Endothelial cell of umbilical vein (primary cell): ENCODE data around the gene TNFRSF12A. TPM values are rescaled to one million over a fixed set of nuclear protein-coding genes. Genes with fewer than 3 reads are reported as not detected.

Experiments used
- BruUV-seq: library from RNA; stranded (reverse); fragments of 400-500 nt; replicated peaks from 2 replicates; lab custom pipeline; 2021; lab: Mats Ljungman, UMichigan
- CTCF ChIA-PET: fragments of 300-600, 350-600 bp; sonication (Branson Sonifier 250); formaldehyde crosslinking; loops from one replicate; lab custom pipeline; 2021; ENCODE audit warnings: antibody characterized with exemption, inconsistent platforms; lab: Charles Lee
- POLR2A ChIA-PET: fragments of 300-600, 350-600 bp; sonication (Branson Sonifier 250); formaldehyde crosslinking; loops from one replicate; lab custom pipeline; 2021; ENCODE audit warnings: antibody characterized with exemption, inconsistent platforms; lab: Charles Lee
- DNase-seq: peaks from one replicate; pipeline ENCODE4 v3.0.0-alpha.2; 2011; ENCODE audit warnings: low read depth, low spot score
- FAIRE-seq: peaks from 2 replicates; lab custom pipeline; 2011; peaks lifted over from hg19 to GRCh38; lab: Jason Lieb, UNC
- H2AFZ ChIP-seq: 2 replicates; pipeline ENCODE4 v1.6.0; 2012; ENCODE audit warnings: low read depth, low read length, control low read depth, inconsistent platforms
- H3K27ac ChIP-seq: 2 replicates; pipeline ENCODE4 v1.5.1; 2011; ENCODE audit warnings: low read depth, mild to moderate bottlenecking, control low read depth, low read length, moderate library complexity; ENCODE audit not compliant: insufficient read depth
- H3K27me3 ChIP-seq, 2 experiments: 2 replicates each; pipeline versions ENCODE4 v1.6.0 to v1.6.1; 2011; ENCODE audit warnings: low read length in 2 of 2, mixed read lengths in 1 of 2; ENCODE audit not compliant: control insufficient read depth in 2 of 2, insufficient read depth in 2 of 2
- H3K36me3 ChIP-seq, 2 experiments: 2 replicates in 1 of 2; 3 replicates in 1 of 2; pipeline ENCODE4 v1.5.1; 2011; ENCODE audit warnings: low read length in 2 of 2, mild to moderate bottlenecking in 1 of 2, moderate library complexity in 1 of 2; ENCODE audit not compliant: control insufficient read depth in 2 of 2, insufficient read depth in 2 of 2; ENCODE audit errors: extremely low read depth in 1 of 2
- H3K4me1 ChIP-seq: 3 replicates; pipeline ENCODE4 v1.5.1; 2011; ENCODE audit warnings: mild to moderate bottlenecking, low read length; ENCODE audit not compliant: control insufficient read depth, insufficient read depth; ENCODE audit errors: extremely low read depth
- H3K4me2 ChIP-seq: 2 replicates; pipeline ENCODE4 v1.6.1; 2011; ENCODE audit warnings: low read length, control low read depth, mixed read lengths; ENCODE audit not compliant: insufficient read depth
- H3K4me3 ChIP-seq, 3 experiments: fragments of 200-600 bp in 1 of 3; sonication (generic), shearing (Covaris generic) in 1 of 3; replicated peaks in 1 of 3; 2 replicates each; pipeline ENCODE4 v1.5.1; 2011 to 2016; ENCODE audit warnings: control low read depth in 3 of 3, low read length in 3 of 3, mild to moderate bottlenecking in 2 of 3, inconsistent platforms in 1 of 3, low read depth in 1 of 3, moderate library complexity in 1 of 3; ENCODE audit not compliant: insufficient read depth in 1 of 3
- H3K79me2 ChIP-seq: 2 replicates; pipeline ENCODE4 v1.6.0; 2012; ENCODE audit warnings: low read length, inconsistent platforms; ENCODE audit not compliant: control insufficient read depth, insufficient read depth
- H3K9ac ChIP-seq: replicated peaks from 2 replicates; pipeline ENCODE3; 2011; ENCODE audit warnings: low read length, control low read depth; ENCODE audit not compliant: insufficient read depth; ENCODE audit errors: extremely low read depth
- H3K9me1 ChIP-seq: replicated peaks from 3 replicates; pipeline ENCODE4 v1.6.0; 2011; ENCODE audit warnings: mild to moderate bottlenecking, low read length; ENCODE audit not compliant: control insufficient read depth, insufficient read depth; ENCODE audit errors: extremely low read depth
- H3K9me3 ChIP-seq: replicated peaks from 2 replicates; pipeline ENCODE4 v1.5.1; 2012; ENCODE audit warnings: low read length, inconsistent platforms; ENCODE audit not compliant: control insufficient read depth, insufficient read depth
- H4K20me1 ChIP-seq: replicated peaks from 2 replicates; pipeline ENCODE3; 2011; ENCODE audit warnings: mild to moderate bottlenecking, low read length; ENCODE audit not compliant: control insufficient read depth, insufficient read depth; ENCODE audit errors: extremely low read depth
- FOS ChIP-seq: IDR thresholded peaks from 2 replicates; pipeline ENCODE4 v1.6.1; 2011; ENCODE audit warnings: mild to moderate bottlenecking, low read length, moderate library complexity, borderline replicate concordance; ENCODE audit not compliant: insufficient read depth
- GATA2 ChIP-seq: IDR thresholded peaks from 2 replicates; pipeline ENCODE4 v1.7.0; 2011; ENCODE audit warnings: low read depth, mild to moderate bottlenecking, moderate library complexity, mixed read lengths, low read length; ENCODE audit not compliant: insufficient read length, insufficient read depth
- dilution Hi-C: fragments of 300-500 bp; cut with MboI; formaldehyde crosslinking; loops from one replicate; pipeline ENCODE4 v1.15.0; 2019; ENCODE audit warnings: low sequenced_read_pairs; ENCODE audit not compliant: extremely low pct_ligation_motif_present
- intact Hi-C: fragments of 100-400 bp; cut with micrococcal nuclease; formaldehyde crosslinking; loops from one replicate; pipeline ENCODE4 v1.10.0; 2022
- polyA plus RNA-seq, 4 experiments: library from polyadenylated mRNA; depleted of rRNA in 3 of 4; stranded (reverse) in 3 of 4; unstranded in 1 of 4; fragments of >200 nt; gene quantifications; 2 replicates each; pipeline versions ENCODE4 v1.2.1 to v1.2.3, GENCODE V29; 2011 to 2012; ENCODE audit warnings: missing spikeins in 1 of 4
- small RNA-seq: library from RNA; depleted of rRNA; stranded (forward); fragments of <200 nt; gene quantifications from one replicate; pipeline ENCODE3, GENCODE V24; 2012; ENCODE audit warnings: low replicate concordance, low read depth; ENCODE audit not compliant: insufficient read depth, insufficient read length
- total RNA-seq: library from RNA; stranded (reverse); gene quantifications from 2 replicates; pipeline ENCODE4 v1.2.3, GENCODE V29; 2021
- TF ChIP-seq, protein P1 (sequence below): IDR thresholded peaks from 2 replicates; pipeline ENCODE4 v1.6.1; 2011; ENCODE audit not compliant: insufficient read depth, insufficient read length
- TF ChIP-seq, protein P2 (sequence below), 2 donors: IDR thresholded peaks; 1 replicate in 1 of 2; 2 replicates in 1 of 2; pipeline ENCODE4 v1.5.1; 2011; ENCODE audit warnings: low read length in 2 of 2, mild to moderate bottlenecking in 2 of 2, moderate library complexity in 2 of 2, control low read depth in 1 of 2, inconsistent platforms in 1 of 2, low read depth in 1 of 2; ENCODE audit not compliant: insufficient read depth in 1 of 2; ENCODE audit errors: extremely low read depth in 1 of 2

TNFRSF12A gene
- total and polyA plus RNA-seq, 2 donors (not counting 3 experiments of a cell fraction or from before 2014, with no cell fraction given) = 162 to 187 TPM

- H3K4me1 ChIP-seq = no peaks in the 10 kb centered on the region
- no peaks in the 10 kb centered on the region for H3K9me1 ChIP-seq
- DNase-seq = no peak
- no peak overlapping the region for H3K27ac ChIP-seq
- no peaks in the 10 kb centered on the region for H3K79me2 ChIP-seq
- CTCF ChIA-PET = interaction anchor here (1.3 to 1.4 kb wide), 2 partner anchors 16 to 58 kb away, joined by 4 to 5 read pairs; no protein-coding TSS in a partner anchor
- POLR2A ChIA-PET = no interaction called here
- no peak overlapping the region for H3K4me3 ChIP-seq
- TF ChIP-seq, protein P1, sequence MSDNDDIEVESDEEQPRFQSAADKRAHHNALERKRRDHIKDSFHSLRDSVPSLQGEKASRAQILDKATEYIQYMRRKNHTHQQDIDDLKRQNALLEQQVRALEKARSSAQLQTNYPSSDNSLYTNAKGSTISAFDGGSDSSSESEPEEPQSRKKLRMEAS = no peak
- TF ChIP-seq GATA2 (no peak), FOS (no peak)
- TF ChIP-seq, protein P2, sequence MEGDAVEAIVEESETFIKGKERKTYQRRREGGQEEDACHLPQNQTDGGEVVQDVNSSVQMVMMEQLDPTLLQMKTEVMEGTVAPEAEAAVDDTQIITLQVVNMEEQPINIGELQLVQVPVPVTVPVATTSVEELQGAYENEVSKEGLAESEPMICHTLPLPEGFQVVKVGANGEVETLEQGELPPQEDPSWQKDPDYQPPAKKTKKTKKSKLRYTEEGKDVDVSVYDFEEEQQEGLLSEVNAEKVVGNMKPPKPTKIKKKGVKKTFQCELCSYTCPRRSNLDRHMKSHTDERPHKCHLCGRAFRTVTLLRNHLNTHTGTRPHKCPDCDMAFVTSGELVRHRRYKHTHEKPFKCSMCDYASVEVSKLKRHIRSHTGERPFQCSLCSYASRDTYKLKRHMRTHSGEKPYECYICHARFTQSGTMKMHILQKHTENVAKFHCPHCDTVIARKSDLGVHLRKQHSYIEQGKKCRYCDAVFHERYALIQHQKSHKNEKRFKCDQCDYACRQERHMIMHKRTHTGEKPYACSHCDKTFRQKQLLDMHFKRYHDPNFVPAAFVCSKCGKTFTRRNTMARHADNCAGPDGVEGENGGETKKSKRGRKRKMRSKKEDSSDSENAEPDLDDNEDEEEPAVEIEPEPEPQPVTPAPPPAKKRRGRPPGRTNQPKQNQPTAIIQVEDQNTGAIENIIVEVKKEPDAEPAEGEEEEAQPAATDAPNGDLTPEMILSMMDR (IDR thresholded peaks at IDR 0.05; ENCODE audit: extremely low read depth in 1 of 2, insufficient read depth in 1 of 2, low read depth in 1 of 2, low read length in 2 of 2) = no peak
- FAIRE-seq = no peak
- H4K20me1 ChIP-seq = no peaks in the 10 kb centered on the region
- no TSS peak for BruUV-seq
- peaks cover 0 to 2% of the 10 kb centered on the region in 2 experiments for H3K27me3 ChIP-seq
- H3K4me2 ChIP-seq = no peak overlapping the region
- no peak overlapping the region for H3K9ac ChIP-seq
- intact Hi-C loops = no loop called here
- dilution Hi-C loops = no loop called here
- H3K9me3 ChIP-seq = no peaks in the 10 kb centered on the region
- H2AFZ ChIP-seq = no peak overlapping the region
- peaks cover 0 to 9% of the 10 kb centered on the region in 2 experiments for H3K36me3 ChIP-seq
Measured at GRCh38 chr16:3071655-3072054, 51.5 kb downstream of the TNFRSF12A start.

Small RNA genes within 50 kb of the gene (small RNA-seq; reads per million reads assigned to genes)
- not detected for gene LINC00514

Other genes starting within 250 kb of the TNFRSF12A start
- gene ELOB, start 243.1 kb upstream of the TNFRSF12A start, total RNA-seq = 158 and 251 TPM in 2 replicates
- gene ELOB, start 243.1 kb upstream of the TNFRSF12A start, polyA plus RNA-seq = 848 and 1,320 TPM in 2 replicates
- gene PRSS33, start 232.8 kb upstream of the TNFRSF12A start, total RNA-seq = not detected in 2 replicates
- not detected in 2 replicates for gene PRSS33, start 232.8 kb upstream of the TNFRSF12A start, polyA plus RNA-seq
- gene PRSS41, start 221.9 kb upstream of the TNFRSF12A start, total RNA-seq = not detected in 2 replicates
- not detected in 2 replicates for gene PRSS41, start 221.9 kb upstream of the TNFRSF12A start, polyA plus RNA-seq
- not detected in 2 replicates for gene PRSS21, start 203.1 kb upstream of the TNFRSF12A start, total RNA-seq
- 0.19 and 0.28 TPM in 2 replicates for gene PRSS21, start 203.1 kb upstream of the TNFRSF12A start, polyA plus RNA-seq
- not detected in 2 replicates for gene ZG16B, start 190.1 kb upstream of the TNFRSF12A start, total RNA-seq
- 0.22 and 0.25 TPM in 2 replicates for gene ZG16B, start 190.1 kb upstream of the TNFRSF12A start, polyA plus RNA-seq
- gene PRSS22, start 162.2 kb upstream of the TNFRSF12A start, total RNA-seq = not detected in 2 replicates
- not detected in 2 replicates for gene PRSS22, start 162.2 kb upstream of the TNFRSF12A start, polyA plus RNA-seq
- gene FLYWCH2, start 137.2 kb upstream of the TNFRSF12A start, total RNA-seq = 18.3 and 24.1 TPM in 2 replicates
- gene FLYWCH2, start 137.2 kb upstream of the TNFRSF12A start, polyA plus RNA-seq = 34.6 and 45.1 TPM in 2 replicates
- gene FLYWCH1, start 108.4 kb upstream of the TNFRSF12A start, total RNA-seq = 51.2 and 51.7 TPM in 2 replicates
- 32.0 and 37.3 TPM in 2 replicates for gene FLYWCH1, start 108.4 kb upstream of the TNFRSF12A start, polyA plus RNA-seq
- not detected in 2 replicates for gene KREMEN2, start 56.1 kb upstream of the TNFRSF12A start, total RNA-seq
- gene KREMEN2, start 56.1 kb upstream of the TNFRSF12A start, polyA plus RNA-seq = not detected in 2 replicates
- 25.4 and 31.2 TPM in 2 replicates for gene PAQR4, start 51.0 kb upstream of the TNFRSF12A start, total RNA-seq
- 23.8 and 25.7 TPM in 2 replicates for gene PAQR4, start 51.0 kb upstream of the TNFRSF12A start, polyA plus RNA-seq
- 36.1 and 48.5 TPM in 2 replicates for gene PKMYT1, start 39.9 kb upstream of the TNFRSF12A start, total RNA-seq
- gene PKMYT1, start 39.9 kb upstream of the TNFRSF12A start, polyA plus RNA-seq = 26.1 and 46.1 TPM in 2 replicates
- not detected in 2 replicates for gene CLDN9, start 7.4 kb upstream of the TNFRSF12A start, total RNA-seq
- gene CLDN9, start 7.4 kb upstream of the TNFRSF12A start, polyA plus RNA-seq = 0.06 TPM in 1 of 2 replicates, not detected in the other
- gene CLDN6, start 2.2 kb upstream of the TNFRSF12A start, total RNA-seq = not detected in 2 replicates
- gene CLDN6, start 2.2 kb upstream of the TNFRSF12A start, polyA plus RNA-seq = 0.28 and 0.80 TPM in 2 replicates
- gene HCFC1R1, start 3.6 kb downstream of the TNFRSF12A start, total RNA-seq = 25.8 and 28.7 TPM in 2 replicates
- gene HCFC1R1, start 3.6 kb downstream of the TNFRSF12A start, polyA plus RNA-seq = 49.3 and 64.5 TPM in 2 replicates
- gene THOC6, start 3.7 kb downstream of the TNFRSF12A start, total RNA-seq = 23.9 and 24.1 TPM in 2 replicates
- 36.9 and 39.3 TPM in 2 replicates for gene THOC6, start 3.7 kb downstream of the TNFRSF12A start, polyA plus RNA-seq
- not detected in 2 replicates for gene BICDL2, start 16.6 kb downstream of the TNFRSF12A start, total RNA-seq
- gene BICDL2, start 16.6 kb downstream of the TNFRSF12A start, polyA plus RNA-seq = not detected in 2 replicates
- 0.21 and 0.35 TPM in 2 replicates for gene MMP25, start 26.2 kb downstream of the TNFRSF12A start, total RNA-seq
- 0.08 and 0.13 TPM in 2 replicates for gene MMP25, start 26.2 kb downstream of the TNFRSF12A start, polyA plus RNA-seq
- gene IL32, start 45.3 kb downstream of the TNFRSF12A start, total RNA-seq = 55.7 and 127 TPM in 2 replicates
- gene IL32, start 45.3 kb downstream of the TNFRSF12A start, polyA plus RNA-seq = 336 and 493 TPM in 2 replicates
- not detected in 2 replicates for gene ZSCAN10, start 78.9 kb downstream of the TNFRSF12A start, total RNA-seq
- 0.08 TPM in 1 of 2 replicates, not detected in the other for gene ZSCAN10, start 78.9 kb downstream of the TNFRSF12A start, polyA plus RNA-seq
- 15.5 and 18.5 TPM in 2 replicates for gene ZNF205, start 92.2 kb downstream of the TNFRSF12A start, total RNA-seq
- gene ZNF205, start 92.2 kb downstream of the TNFRSF12A start, polyA plus RNA-seq = 19.0 and 30.1 TPM in 2 replicates
- 8.0 and 9.8 TPM in 2 replicates for gene ZNF213, start 114.7 kb downstream of the TNFRSF12A start, total RNA-seq
- gene ZNF213, start 114.7 kb downstream of the TNFRSF12A start, polyA plus RNA-seq = 1.8 and 2.0 TPM in 2 replicates
- gene OR1F1, start 167.8 kb downstream of the TNFRSF12A start, total RNA-seq = not detected in 2 replicates
- gene OR1F1, start 167.8 kb downstream of the TNFRSF12A start, polyA plus RNA-seq = 0.17 and 0.25 TPM in 2 replicates
- gene ZNF200, start 214.8 kb downstream of the TNFRSF12A start, total RNA-seq = 9.1 and 10.0 TPM in 2 replicates
- gene ZNF200, start 214.8 kb downstream of the TNFRSF12A start, polyA plus RNA-seq = 2.8 and 3.4 TPM in 2 replicates
- gene MEFV, start 236.3 kb downstream of the TNFRSF12A start, total RNA-seq = not detected in 2 replicates
- gene MEFV, start 236.3 kb downstream of the TNFRSF12A start, polyA plus RNA-seq = not detected in 2 replicates